Gastrocnemius medialis (tissue), 4 donors: Measurements from ENCODE around the gene RAB10. TPM values are rescaled to one million over a fixed set of nuclear protein-coding genes. Genes with fewer than 3 reads are reported as not detected.
A peak's percentile ranks its signal among the peaks of the same experiment; 100 is the strongest.

ENCODE experiments used
- ATAC-seq, 2 donors: fragments of 150-250 bp; one replicate each; pipeline ENCODE4 v1.9.1; 2016
- DNase-seq, 2 donors: peaks; one replicate each; pipeline ENCODE4 v3.0.0-alpha.2; 2019
- H3K27ac ChIP-seq, 4 donors: fragments of 200-600 bp; sonication (generic); 1 replicate in 1 of 4; 2 replicates in 3 of 4; pipeline ENCODE4 v1.5.1; 2016 to 2018; ENCODE audit warnings: mild to moderate bottlenecking in 2 of 4, moderate library complexity in 1 of 4
- H3K27me3 ChIP-seq, 3 donors: fragments of 200-600 bp; sonication (generic) in 2 of 3; 1 replicate in 1 of 3; 2 replicates in 2 of 3; pipeline versions ENCODE4 v1.5.1 to v1.6.0; 2016 to 2019; ENCODE audit warnings: mild to moderate bottlenecking in 1 of 3, moderate library complexity in 1 of 3
- H3K36me3 ChIP-seq, 2 donors: fragments of 200-600 bp; sonication (generic) in 1 of 2; one replicate each; pipeline ENCODE4 v1.5.1; 2017 to 2018
- H3K4me1 ChIP-seq, 2 donors: fragments of 200-600 bp; sonication (generic) in 1 of 2; one replicate each; pipeline ENCODE4 v1.5.1; 2016 to 2017; ENCODE audit warnings: mild to moderate bottlenecking in 2 of 2
- H3K4me3 ChIP-seq, 4 donors: fragments of 200-600 bp; sonication (generic) in 3 of 4; 1 replicate in 1 of 4; 2 replicates in 3 of 4; pipeline ENCODE4 v1.5.1; 2016 to 2019; ENCODE audit warnings: mild to moderate bottlenecking in 2 of 4
- H3K9me3 ChIP-seq, 3 donors: fragments of 200-600 bp; sonication (generic) in 2 of 3; 1 replicate in 1 of 3; 2 replicates in 2 of 3; pipeline ENCODE4 v1.5.1; 2016 to 2019
- CTCF ChIP-seq, 5 experiments: fragments of 450-650 bp in 3 of 5; fragments of 200-600 bp in 2 of 5; sonication (generic) in 2 of 5; IDR thresholded peaks in 4 of 5; conservative IDR thresholded peaks in 1 of 5; 1 replicate in 4 of 5; 2 replicates in 1 of 5; pipeline ENCODE4 v1.5.1; 2016 to 2019; ENCODE audit warnings: antibody characterized with exemption in 5 of 5, mild to moderate bottlenecking in 3 of 5, moderate library complexity in 3 of 5
- POLR2A ChIP-seq, 2 donors: fragments of 450-650 bp; IDR thresholded peaks; one replicate each; pipeline ENCODE4 v1.6.1; 2017; ENCODE audit warnings: antibody characterized with exemption in 2 of 2, mild to moderate bottlenecking in 2 of 2, moderate library complexity in 2 of 2
- in situ Hi-C, 4 donors: fragments of 200-750 bp; cut with MboI; loops; one replicate each; pipeline versions ENCODE4 v1.15.0 to v1.8.0; 2017; ENCODE audit warnings: low sequenced_read_pairs in 4 of 4
- intact Hi-C: fragments of 100-400 bp; cut with DNase I; formaldehyde crosslinking; loops from one replicate; pipeline ENCODE4 v1.15.1; 2023; ENCODE audit warnings: low total_unique reads
- total RNA-seq, 4 donors: library from RNA; depleted of rRNA; stranded (reverse); fragments of >200 nt; gene quantifications; one replicate each; pipeline versions ENCODE4 v1.1.0 to v1.2.3, GENCODE V29; 2016

RAB10 gene
- total RNA-seq, 4 donors from 2014 or later, result 138 to 234 (median 168) TPM

DNA sequence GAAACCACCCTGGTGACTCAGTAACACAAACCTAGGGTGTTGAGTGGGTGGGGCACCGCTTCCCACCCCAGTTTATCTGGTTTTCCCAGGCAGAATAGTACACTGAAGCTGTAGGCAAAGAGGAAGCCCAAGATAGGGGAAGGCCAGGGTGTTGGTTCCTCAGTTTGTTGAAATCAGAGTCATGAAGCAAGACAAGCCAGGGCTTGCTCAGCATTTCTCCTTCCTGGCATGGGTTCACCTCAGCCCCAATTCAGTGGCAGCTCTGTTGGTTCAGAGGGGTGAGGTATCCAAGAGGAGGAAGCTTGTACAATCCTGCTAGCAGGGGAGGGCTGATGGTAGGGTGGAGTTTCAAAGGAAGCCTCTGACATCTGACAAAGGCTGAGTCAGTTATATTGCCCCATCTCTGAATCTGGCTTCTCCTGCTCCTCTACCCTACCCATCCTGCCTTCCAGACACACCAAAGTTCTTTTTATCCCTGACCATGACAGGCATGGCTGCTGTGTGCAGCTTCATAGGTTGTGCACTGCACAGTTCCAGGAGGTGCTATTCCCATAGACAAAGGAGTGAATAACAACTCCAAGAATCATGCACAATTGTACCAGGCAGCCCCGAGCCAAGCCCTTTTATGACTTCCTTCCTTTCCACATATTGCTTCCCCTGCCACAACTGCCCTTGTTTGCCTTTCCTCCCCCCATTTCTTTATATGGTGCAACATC, 24.9 kb upstream of the RAB10 start:
- in situ Hi-C loops (no loop called here), intact Hi-C loops (no loop called here)
- Histone ChIP-seq H3K9me3 (no peaks in the 10 kb centered on the region), H3K36me3 (no peaks in the 10 kb centered on the region), H3K27ac (peak overlapping the region; percentile 57 to 69 (median 66)), H3K4me1 (peaks cover 23 to 27% of the 10 kb centered on the region in 2 donors), H3K4me3 (no peak overlapping the region), H3K27me3 (no peaks in the 10 kb centered on the region)
- DNase-seq (peak; percentile 44 to 82), ATAC-seq (peak; percentile 61 to 92)
- TF ChIP-seq POLR2A (IDR thresholded peaks at IDR 0.05), result no peak
- no peak for TF ChIP-seq CTCF (IDR thresholded peaks at IDR 0.05 in 4 of 5, conservative IDR thresholded peaks at IDR 0.05 in 1 of 5)

DNA sequence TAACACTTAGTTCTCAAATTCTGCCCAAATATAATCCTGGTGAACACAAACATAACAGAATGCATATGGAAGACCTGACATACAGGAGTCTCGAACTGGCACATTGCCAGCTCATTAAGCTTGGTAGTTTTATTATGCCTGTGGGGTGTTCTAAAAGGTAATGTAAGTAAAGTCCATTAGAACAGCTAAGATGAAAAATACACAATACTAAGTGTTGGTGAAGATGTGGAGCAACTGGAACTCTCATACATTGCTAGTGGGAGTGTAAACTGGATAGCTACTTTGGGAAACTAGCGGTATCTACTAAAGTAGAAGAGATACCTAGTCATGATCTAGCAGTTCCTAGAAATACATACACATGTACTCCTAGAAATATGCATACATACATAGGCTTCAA, 24.3 kb upstream of the RAB10 start:
- in situ Hi-C loops (no loop called here), intact Hi-C loops (no loop called here)
- H3K27ac ChIP-seq, result peak overlapping the region in 3 of 4 donors; percentile 57 to 68 (median 64)
- H3K4me1 ChIP-seq, result peaks cover 23 to 27% of the 10 kb centered on the region in 2 donors
- no peak for DNase-seq
- H3K4me3 ChIP-seq, result no peak overlapping the region
- ATAC-seq, result no peak
- no peaks in the 10 kb centered on the region for H3K36me3 ChIP-seq
- H3K9me3 ChIP-seq, result no peaks in the 10 kb centered on the region
- no peak for TF ChIP-seq POLR2A (IDR thresholded peaks at IDR 0.05)
- no peak for TF ChIP-seq CTCF (IDR thresholded peaks at IDR 0.05 in 4 of 5, conservative IDR thresholded peaks at IDR 0.05 in 1 of 5)
- H3K27me3 ChIP-seq, result no peaks in the 10 kb centered on the region

DNA sequence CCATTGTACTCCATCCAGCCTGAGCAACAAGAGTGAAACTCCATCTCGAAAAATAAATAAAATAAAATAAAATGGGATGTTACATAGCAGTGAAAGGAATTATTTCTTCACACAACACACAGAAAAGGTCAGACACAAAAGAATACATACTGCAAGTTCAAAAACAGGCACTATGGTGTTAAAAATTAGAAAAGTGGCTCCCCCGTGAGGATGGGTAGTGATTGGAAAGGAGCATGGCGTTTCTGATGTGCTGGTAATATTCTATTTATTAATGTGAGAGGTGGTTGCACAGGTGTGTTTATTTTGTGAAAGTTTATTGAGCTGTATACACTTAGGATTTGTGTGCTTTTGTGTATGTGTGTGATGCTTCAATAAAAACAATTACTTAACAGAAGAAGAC, 22.9 kb upstream of the RAB10 start:
- in situ Hi-C loops, result no loop called here
- H3K9me3 ChIP-seq, result no peaks in the 10 kb centered on the region
- no peak for TF ChIP-seq CTCF (IDR thresholded peaks at IDR 0.05 in 4 of 5, conservative IDR thresholded peaks at IDR 0.05 in 1 of 5)
- TF ChIP-seq POLR2A (IDR thresholded peaks at IDR 0.05), result no peak
- no peak overlapping the region for H3K4me3 ChIP-seq
- H3K27me3 ChIP-seq, result no peaks in the 10 kb centered on the region
- no peak for DNase-seq
- no peaks in the 10 kb centered on the region for H3K36me3 ChIP-seq
- peak overlapping the region in 1 of 4 donors; percentile 73 for H3K27ac ChIP-seq
- H3K4me1 ChIP-seq, result peaks cover 23 to 27% of the 10 kb centered on the region in 2 donors
- intact Hi-C loops, result no loop called here
- no peak for ATAC-seq

- ATAC-seq, result no peak
These were observed 22.3 kb upstream of the RAB10 start for GRCh38 chr2:26011609-26011989.

More at GRCh38 chr2:26011609-26011989, 22.3 kb upstream of the RAB10 start:
- peak overlapping the region; percentile 48 to 80 (median 72) for H3K27ac ChIP-seq
- in situ Hi-C loops (no loop called here), intact Hi-C loops (no loop called here)
- DNase-seq, result no peak
- no peaks in the 10 kb centered on the region for H3K27me3 ChIP-seq
- TF ChIP-seq CTCF (IDR thresholded peaks at IDR 0.05 in 4 of 5, conservative IDR thresholded peaks at IDR 0.05 in 1 of 5), result no peak
- TF ChIP-seq POLR2A (IDR thresholded peaks at IDR 0.05), result no peak
- H3K4me1 ChIP-seq, result peaks cover 23 to 27% of the 10 kb centered on the region in 2 donors
- H3K9me3 ChIP-seq, result no peaks in the 10 kb centered on the region
- no peaks in the 10 kb centered on the region for H3K36me3 ChIP-seq
- no peak overlapping the region for H3K4me3 ChIP-seq
